Small intestine (tissue), 7 donors: ENCODE measurements around the gene FOXO3. TPM values are rescaled to one million over a fixed set of nuclear protein-coding genes. Genes with fewer than 3 reads are reported as not detected.

Source experiments
- DNase-seq, 2 donors: peaks; one replicate each; pipeline versions ENCODE4 v3.0.0 to v3.0.0-alpha.2; 2013
- FAIRE-seq: peaks from 2 replicates; lab custom pipeline; 2012; peaks lifted over from hg19 to GRCh38; lab: Jason Lieb, UNC
- H3K27ac ChIP-seq, 3 donors: one replicate each; pipeline ENCODE4 v1.5.1; 2013; ENCODE audit warnings: low read length in 2 of 3, mild to moderate bottlenecking in 2 of 3, control low read depth in 1 of 3, inconsistent platforms in 1 of 3, low read depth in 1 of 3, moderate library complexity in 1 of 3
- H3K27me3 ChIP-seq, 3 donors: one replicate each; pipeline ENCODE4 v1.6.1; 2013; ENCODE audit warnings: low read length in 3 of 3, inconsistent platforms in 1 of 3; ENCODE audit not compliant: control insufficient read depth in 3 of 3, insufficient read depth in 3 of 3
- H3K36me3 ChIP-seq, 3 donors: one replicate each; pipeline ENCODE4 v1.6.1; 2013; ENCODE audit warnings: low read length in 3 of 3, inconsistent platforms in 1 of 3, low read depth in 1 of 3, mild to moderate bottlenecking in 1 of 3, moderate library complexity in 1 of 3; ENCODE audit not compliant: control insufficient read depth in 3 of 3, insufficient read depth in 2 of 3
- H3K4me1 ChIP-seq, 3 donors: one replicate each; pipeline ENCODE4 v1.6.1; 2013; ENCODE audit warnings: low read length in 2 of 3, inconsistent platforms in 1 of 3, low read depth in 1 of 3, mild to moderate bottlenecking in 1 of 3, moderate library complexity in 1 of 3; ENCODE audit not compliant: control insufficient read depth in 3 of 3, insufficient read depth in 2 of 3
- H3K4me3 ChIP-seq, 3 donors: one replicate each; pipeline ENCODE4 v1.5.1; 2013; ENCODE audit warnings: low read length in 3 of 3, control low read depth in 1 of 3, inconsistent platforms in 1 of 3, low read depth in 1 of 3, mild to moderate bottlenecking in 1 of 3, moderate library complexity in 1 of 3
- H3K9me3 ChIP-seq, 2 donors: one replicate each; pipeline ENCODE4 v1.6.1; 2013; ENCODE audit warnings: low read depth in 1 of 2, low read length in 1 of 2; ENCODE audit not compliant: control insufficient read depth in 2 of 2, insufficient read depth in 1 of 2
- WGBS, 3 donors: extraction: QIAGEN DNeasy Blood & Tissue Kit; methylation state at CpG; one replicate each; pipeline ENCODE4 v1.1.7; 2013; 5-methylcytosine and 5-hydroxymethylcytosine counted together
- polyA plus RNA-seq, 4 donors: library from polyadenylated mRNA; stranded (reverse) in 3 of 4; unstranded in 1 of 4; fragments of 200-250 nt in 3 of 4; fragments of 120-200 nt in 1 of 4; gene quantifications; one replicate each; pipeline versions ENCODE4 v1.2.1 to v1.2.3, GENCODE V29; 2013
- donor health status: healthy with polysubstance abuse.
- donor health status: control.
- donor health status: control.
- donor health status: Bipolar disorder and iron deficiency.
- donor health status: healthy.

FOXO3 gene
- polyA plus RNA-seq, 4 donors = 8.7 to 40.4 (median 14.3) TPM

DNA sequence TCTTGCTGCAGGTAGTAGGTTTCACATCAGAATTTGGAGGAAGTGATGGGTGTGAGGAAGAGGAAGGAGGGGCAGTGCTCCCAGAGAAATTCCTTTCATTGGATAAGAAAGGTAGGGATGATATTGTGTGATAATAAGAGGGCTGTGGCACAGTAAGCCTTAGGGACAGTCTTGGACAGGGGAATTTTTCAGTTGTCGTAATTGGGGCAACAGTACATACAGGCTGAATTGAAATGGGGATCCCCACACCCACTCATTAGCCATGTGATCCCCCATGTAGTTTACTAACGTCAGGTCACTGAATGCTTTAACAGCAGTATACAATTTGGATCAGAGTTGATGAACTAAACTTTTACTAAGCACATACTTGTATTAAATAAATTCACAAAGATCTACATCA, 79.4 kb downstream of the FOXO3 start:
- no peak overlapping the region for H3K27ac ChIP-seq
- DNase-seq = no peak
- no peak overlapping the region for H3K4me3 ChIP-seq
- H3K9me3 ChIP-seq = no peaks in the 10 kb centered on the region
- FAIRE-seq = no peak
- no peaks in the 10 kb centered on the region for H3K27me3 ChIP-seq
- H3K36me3 ChIP-seq = peaks cover 0 to 13% (median 3%) of the 10 kb centered on the region in 3 donors
- peaks cover 0 to 5% (median 0%) of the 10 kb centered on the region in 3 donors for H3K4me1 ChIP-seq
- WGBS, 3 donors = 62 to 79% (median 69%) methylated on average over 2 of the region's 2 CpGs

DNA sequence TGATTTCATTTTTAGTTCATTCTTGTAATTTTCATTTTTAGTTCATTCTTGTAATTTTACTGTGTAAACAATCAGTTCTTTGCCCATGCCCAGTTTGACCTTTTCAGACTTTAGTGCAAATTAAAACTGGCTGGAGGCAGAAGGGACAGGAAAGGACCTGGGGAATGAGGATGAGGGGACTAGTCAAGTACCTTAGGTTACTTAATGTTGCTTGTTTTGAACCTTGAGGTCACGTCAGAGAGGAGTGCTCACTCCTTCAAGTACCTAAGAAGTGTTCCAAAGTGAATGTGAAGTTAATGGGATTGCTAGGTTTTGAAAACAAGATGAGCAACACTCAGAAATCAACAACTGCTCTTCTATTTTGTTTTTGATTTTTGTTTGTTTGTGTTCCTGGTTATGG, 82.5 kb downstream of the FOXO3 start:
- FAIRE-seq (no peak), DNase-seq (no peak)
- Histone ChIP-seq H3K9me3 (no peaks in the 10 kb centered on the region), H3K4me1 (peaks cover 0 to 5% (median 3%) of the 10 kb centered on the region in 3 donors), H3K27me3 (no peaks in the 10 kb centered on the region), H3K36me3 (peaks cover 0 to 14% (median 3%) of the 10 kb centered on the region in 3 donors), H3K4me3 (no peak overlapping the region), H3K27ac (no peak overlapping the region)
- 70 to 80% (median 76%) methylated on average over 1 of the region's 1 CpG for WGBS, 3 donors

DNA sequence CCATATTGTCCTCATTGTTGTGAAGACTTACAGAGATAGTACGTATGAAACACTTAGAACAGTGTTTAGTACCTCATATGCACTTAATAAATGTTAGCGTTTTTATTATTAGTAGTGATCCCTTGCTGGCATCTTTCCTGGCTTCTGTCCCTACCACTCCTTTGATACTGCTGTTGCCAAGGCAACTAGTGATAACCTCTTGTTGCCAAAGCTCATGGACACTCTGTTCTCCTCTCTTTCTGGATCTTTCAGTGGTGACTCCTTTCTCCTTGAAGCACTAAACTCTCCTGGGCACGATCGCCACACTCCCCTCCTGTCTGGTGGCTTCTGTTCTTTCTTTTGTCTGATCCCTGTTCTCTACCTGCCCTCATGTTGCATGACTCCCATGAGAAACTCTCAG, 83.5 kb downstream of the FOXO3 start:
- H3K4me1 ChIP-seq = peaks cover 0 to 5% (median 3%) of the 10 kb centered on the region in 3 donors
- FAIRE-seq = no peak
- 72 to 86% (median 85%) methylated on average over 4 of the region's 4 CpGs for WGBS, 3 donors

DNA sequence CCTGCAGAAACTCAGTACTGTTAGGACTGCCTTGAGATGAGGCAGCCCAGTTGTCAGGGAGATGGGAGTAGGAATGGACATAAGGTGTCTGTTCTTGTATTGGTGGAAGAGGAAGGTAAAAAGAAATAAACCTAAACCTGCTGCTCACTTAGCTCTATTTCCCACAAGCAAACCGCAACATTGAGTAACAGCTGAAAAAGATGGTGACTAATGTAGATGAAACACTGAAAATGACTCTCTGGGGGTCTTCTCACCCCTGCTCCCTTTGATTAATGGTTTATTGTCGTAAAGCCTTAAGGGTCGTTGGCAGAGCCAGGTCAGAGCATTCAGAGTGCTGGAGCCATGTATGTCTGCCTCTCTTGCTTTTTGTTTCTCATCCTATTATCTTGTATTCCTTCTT, 87.5 kb downstream of the FOXO3 start:
- H3K36me3 ChIP-seq = peaks cover 0 to 10% (median 0%) of the 10 kb centered on the region in 3 donors
- no peak for FAIRE-seq
- no peaks in the 10 kb centered on the region for H3K27me3 ChIP-seq
- H3K4me3 ChIP-seq = no peak overlapping the region
- WGBS, 3 donors = 86 to 91% (median 88%) methylated on average over 3 of the region's 3 CpGs
- peaks cover 0 to 13% (median 13%) of the 10 kb centered on the region in 3 donors for H3K4me1 ChIP-seq
- no peaks in the 10 kb centered on the region for H3K9me3 ChIP-seq
- no peak for DNase-seq
- no peak overlapping the region for H3K27ac ChIP-seq

More for the DNA sequence above, 83.5 kb downstream of the FOXO3 start:
- H3K9me3 ChIP-seq = no peaks in the 10 kb centered on the region
- no peak overlapping the region for H3K27ac ChIP-seq
- H3K36me3 ChIP-seq = peaks cover 0 to 15% (median 0%) of the 10 kb centered on the region in 3 donors
- DNase-seq = peak in 1 of 2 donors; percentile 13
- H3K27me3 ChIP-seq = no peaks in the 10 kb centered on the region
- no peak overlapping the region for H3K4me3 ChIP-seq

DNA sequence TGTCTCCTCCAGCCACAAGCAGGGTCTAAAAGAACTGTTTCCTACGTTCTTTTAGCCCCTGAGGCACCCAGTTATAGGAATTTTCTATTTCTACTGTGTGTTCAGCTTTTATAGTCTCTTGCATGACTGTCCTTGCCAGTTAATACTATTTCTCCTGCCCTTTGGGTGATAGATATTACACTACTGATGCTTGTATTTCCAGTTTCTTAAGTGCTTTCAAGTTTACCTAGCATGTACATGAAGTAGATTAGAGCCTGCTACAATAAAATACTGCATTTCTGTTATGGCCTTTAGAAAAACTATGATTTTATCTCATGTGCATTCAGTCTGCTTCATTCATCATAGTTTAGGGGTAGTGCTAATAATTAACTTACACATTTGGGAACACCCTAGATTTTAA, 89.6 kb downstream of the FOXO3 start:
- Histone ChIP-seq H3K27me3 (no peaks in the 10 kb centered on the region), H3K9me3 (no peaks in the 10 kb centered on the region), H3K27ac (peak overlapping the region in 1 of 3 donors; percentile 6), H3K4me1 (peaks cover 0 to 17% (median 15%) of the 10 kb centered on the region in 3 donors), H3K36me3 (peaks cover 0 to 10% (median 0%) of the 10 kb centered on the region in 3 donors), H3K4me3 (no peak overlapping the region)
- FAIRE-seq = no peak
- 54 to 79% (median 74%) methylated on average over 1 of the region's 1 CpG for WGBS, 3 donors
- no peak for DNase-seq

DNA sequence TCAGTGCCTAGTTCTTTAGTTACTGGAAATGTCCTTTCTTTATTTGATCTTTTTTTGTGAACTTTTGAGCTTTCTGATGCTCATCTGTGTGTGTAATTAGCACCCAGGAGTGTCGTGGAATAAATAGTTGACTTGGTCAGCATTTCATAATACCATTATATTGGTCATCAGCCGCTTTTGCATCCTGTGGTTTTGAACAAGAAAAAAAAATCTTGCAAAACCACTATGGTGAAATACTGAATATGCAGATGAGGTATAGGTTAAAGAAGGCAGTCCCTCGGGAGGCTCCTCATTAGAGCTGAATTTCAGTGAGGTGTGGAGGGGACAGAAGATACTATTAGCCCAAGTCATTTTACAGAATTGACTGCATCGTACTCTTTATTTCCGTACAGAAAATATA, 90.1 kb downstream of the FOXO3 start:
- Histone ChIP-seq H3K9me3 (no peaks in the 10 kb centered on the region), H3K36me3 (peaks cover 0 to 10% (median 0%) of the 10 kb centered on the region in 3 donors), H3K27ac (peak overlapping the region in 1 of 3 donors; percentile 42), H3K4me1 (peaks cover 0 to 21% (median 19%) of the 10 kb centered on the region in 3 donors), H3K27me3 (no peaks in the 10 kb centered on the region), H3K4me3 (no peak overlapping the region)
- DNase-seq = no peak
- no peak for FAIRE-seq
- WGBS, 3 donors = 58 to 76% (median 70%) methylated on average over 5 of the region's 5 CpGs

DNA sequence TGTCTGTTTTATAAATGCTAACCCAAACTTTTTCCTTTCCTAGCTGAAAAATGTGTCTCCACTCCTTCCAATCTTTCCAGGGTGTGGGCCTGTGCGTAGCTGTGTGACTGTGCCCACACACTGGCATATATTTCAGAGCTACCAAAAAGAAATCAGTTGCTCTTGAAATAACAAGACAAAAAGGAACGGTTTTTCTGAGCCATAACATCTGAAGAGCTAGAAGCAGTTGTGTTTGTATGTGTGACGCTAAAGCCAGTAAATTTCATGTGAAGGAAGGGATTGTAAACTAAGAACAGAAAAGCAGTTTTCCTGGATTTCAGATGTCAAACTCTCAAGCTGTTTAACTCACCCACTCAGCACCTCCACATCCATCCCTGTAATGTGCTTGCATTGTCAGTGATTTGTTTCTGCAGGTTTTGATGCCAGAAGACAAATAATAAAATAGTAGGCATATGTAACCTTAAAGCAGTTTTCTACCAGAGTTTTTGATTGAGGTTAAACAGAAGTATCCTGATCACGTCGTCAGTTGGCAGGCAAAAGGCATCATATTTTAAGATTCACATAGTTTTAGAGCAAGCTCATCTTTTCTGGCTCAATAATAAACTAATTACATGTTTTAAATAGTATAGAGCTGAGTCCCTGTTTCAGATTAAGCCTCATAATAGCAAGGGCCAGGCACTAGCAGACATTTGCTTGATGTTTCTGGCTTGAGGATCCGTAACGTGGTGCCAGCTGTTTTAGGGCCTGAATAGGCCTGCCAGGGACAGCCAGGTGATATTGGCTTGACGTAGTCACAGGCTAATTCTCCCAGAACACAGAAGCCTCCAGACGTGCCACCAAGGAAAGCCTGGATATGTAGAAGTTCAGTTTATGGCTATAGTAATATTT, 90.9 kb downstream of the FOXO3 start:
- Histone ChIP-seq H3K27ac (peak overlapping the region in 2 of 3 donors; percentile 32 to 72), H3K4me1 (peaks cover 0 to 22% (median 18%) of the 10 kb centered on the region in 3 donors), H3K36me3 (peaks cover 0 to 10% (median 0%) of the 10 kb centered on the region in 3 donors), H3K9me3 (no peaks in the 10 kb centered on the region), H3K27me3 (no peaks in the 10 kb centered on the region), H3K4me3 (no peak overlapping the region)
- DNase-seq = no peak
- WGBS, 3 donors = 67 to 85% (median 80%) methylated on average over 9 of the region's 9 CpGs
- FAIRE-seq = no peak

DNA sequence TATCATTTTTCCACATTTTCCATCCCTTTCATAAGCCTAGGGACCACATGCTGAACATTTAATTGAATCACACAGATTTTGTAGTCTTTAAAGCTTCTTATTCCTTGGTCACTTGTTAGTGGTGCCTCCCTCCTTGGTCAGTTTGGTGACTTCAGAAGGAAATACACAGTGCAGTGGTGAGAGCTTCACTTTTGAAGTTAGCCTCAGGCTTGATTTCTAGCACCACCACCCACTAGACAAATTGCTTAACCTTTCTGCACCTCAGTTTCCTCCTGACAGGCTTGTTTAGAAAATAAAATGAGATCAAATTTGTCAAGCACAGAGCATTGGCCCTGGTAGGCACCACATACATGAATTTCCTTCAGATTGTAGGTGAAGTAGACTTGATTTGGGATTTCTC, 91.7 kb downstream of the FOXO3 start:
- DNase-seq = no peak
- peak overlapping the region in 1 of 3 donors; percentile 34 for H3K27ac ChIP-seq

More for the DNA sequence above, 91.7 kb downstream of the FOXO3 start:
- Histone ChIP-seq H3K36me3 (peaks cover 0 to 10% (median 0%) of the 10 kb centered on the region in 3 donors), H3K4me3 (no peak overlapping the region), H3K27me3 (no peaks in the 10 kb centered on the region), H3K9me3 (no peaks in the 10 kb centered on the region), H3K4me1 (peaks cover 0 to 29% (median 18%) of the 10 kb centered on the region in 3 donors)
- no peak for FAIRE-seq
